Smooth muscle cell (in vitro differentiated cells): Measurements from ENCODE around the gene FOXF1. TPM values are rescaled to one million over a fixed set of nuclear protein-coding genes. Genes with fewer than 3 reads are reported as not detected.

Experiments
- DNase-seq: peaks from one replicate; lab custom pipeline; 2025; ENCODE audit not compliant: unreplicated experiment; lab: John Stamatoyannopoulos, UW
- H2AFZ ChIP-seq: fragments of 200-600 bp; sonication (generic); 2 replicates; pipeline ENCODE4 v1.6.0; 2016; ENCODE audit warnings: antibody characterized with exemption, low read depth, mild to moderate bottlenecking
- H3F3A ChIP-seq: fragments of 200-600 bp; sonication (generic); 2 replicates; pipeline ENCODE4 v1.6.0; 2017; ENCODE audit warnings: antibody characterized with exemption, low read depth
- H3K27ac ChIP-seq: fragments of 200-600 bp; sonication (generic); 2 replicates; pipeline ENCODE4 v1.5.1; 2016; ENCODE audit warnings: low read depth, mild to moderate bottlenecking
- H3K27me3 ChIP-seq: fragments of 200-600 bp; sonication (generic); 2 replicates; pipeline ENCODE4 v1.6.1; 2016; ENCODE audit warnings: low read depth, mild to moderate bottlenecking
- H3K36me3 ChIP-seq: fragments of 200-600 bp; sonication (generic); 2 replicates; pipeline ENCODE4 v1.5.1; 2016; ENCODE audit warnings: low read depth
- H3K4me1 ChIP-seq: fragments of 200-600 bp; sonication (generic); 2 replicates; pipeline ENCODE4 v1.5.1; 2016; ENCODE audit warnings: low read depth
- H3K4me2 ChIP-seq: fragments of 200-600 bp; sonication (generic); 2 replicates; pipeline ENCODE4 v1.6.0; 2016; ENCODE audit warnings: mild to moderate bottlenecking
- H3K4me3 ChIP-seq: fragments of 200-600 bp; sonication (generic); 2 replicates; pipeline ENCODE4 v1.5.1; 2016; ENCODE audit warnings: mild to moderate bottlenecking
- H3K79me2 ChIP-seq: fragments of 200-600 bp; sonication (generic); 2 replicates; pipeline ENCODE4 v1.6.0; 2016; ENCODE audit warnings: low read depth, mild to moderate bottlenecking
- H3K9ac ChIP-seq: fragments of 200-600 bp; sonication (generic); 2 replicates; pipeline ENCODE4 v1.6.0; 2016; ENCODE audit warnings: low read depth
- H3K9me3 ChIP-seq: fragments of 200-600 bp; sonication (generic); replicated peaks from 2 replicates; pipeline ENCODE4 v1.5.1; 2016; ENCODE audit warnings: low read depth
- H4K20me1 ChIP-seq: fragments of 200-600 bp; sonication (generic); 2 replicates; pipeline ENCODE4 v1.6.0; 2016; ENCODE audit warnings: low read depth
- WGBS: methylation state at CpG from one replicate; pipeline ENCODE4 v1.1.7; 2016; ENCODE audit warnings: low lambda C conversion rate; 5-methylcytosine and 5-hydroxymethylcytosine counted together
- polyA plus RNA-seq: library from polyadenylated mRNA; unstranded; fragments of >200 nt; fragmentation: Nextera tagmentation; extraction: Ambion mirVana; gene quantifications from 2 replicates; pipeline ENCODE4 v1.2.1, GENCODE V29; 2016
- total RNA-seq: library from RNA; depleted of rRNA; stranded (reverse); fragments of >200 nt; gene quantifications from 2 replicates; pipeline ENCODE4 v1.2.3, GENCODE V29; 2014
- TF ChIP-seq, protein P1 (sequence below): fragments of 200-600 bp; sonication (generic); IDR thresholded peaks from 2 replicates; pipeline ENCODE4 v1.5.1; 2017; ENCODE audit warnings: borderline replicate concordance, mild to moderate bottlenecking, antibody characterized with exemption; ENCODE audit not compliant: insufficient read depth, poor library complexity, severe bottlenecking

Gene FOXF1
- total and polyA plus RNA-seq, 2 experiments from 2014 or later = 24.7 to 31.5 TPM

DNA sequence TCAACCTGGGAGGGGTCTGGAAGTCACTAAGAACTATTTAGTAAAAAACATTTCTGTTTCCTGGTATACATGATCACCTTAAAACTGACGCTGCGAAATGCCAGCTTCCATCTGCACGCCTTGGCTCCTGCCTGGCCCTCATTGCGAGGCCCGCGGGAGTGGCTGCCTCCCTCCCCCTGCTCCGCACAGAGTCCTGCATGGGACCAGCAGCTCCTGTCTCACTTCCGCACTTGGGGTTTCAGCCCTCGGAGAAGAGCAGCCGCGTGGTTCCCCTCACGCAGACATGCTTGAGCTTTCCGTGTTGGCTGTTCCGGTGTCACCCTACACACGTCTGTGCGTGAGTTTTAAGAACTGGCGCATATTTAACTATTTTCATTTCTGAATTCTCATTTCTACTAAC lies 26.3 kb downstream of the FOXF1 start:
- 96% methylated on average over 17 of the region's 17 CpGs for WGBS
- Histone ChIP-seq H3K27ac (no peak overlapping the region), H3K9ac (no peak overlapping the region), H3K4me3 (no peak overlapping the region), H2AFZ (no peak overlapping the region), H3K27me3 (no peaks in the 10 kb centered on the region), H3K4me2 (no peak overlapping the region), H3K9me3 (no peaks in the 10 kb centered on the region), H3K36me3 (no peaks in the 10 kb centered on the region), H4K20me1 (no peaks in the 10 kb centered on the region), H3K4me1 (no peaks in the 10 kb centered on the region), H3F3A (no peaks in the 10 kb centered on the region), H3K79me2 (no peaks in the 10 kb centered on the region)
- DNase-seq = no peak
- TF ChIP-seq, protein P1, sequence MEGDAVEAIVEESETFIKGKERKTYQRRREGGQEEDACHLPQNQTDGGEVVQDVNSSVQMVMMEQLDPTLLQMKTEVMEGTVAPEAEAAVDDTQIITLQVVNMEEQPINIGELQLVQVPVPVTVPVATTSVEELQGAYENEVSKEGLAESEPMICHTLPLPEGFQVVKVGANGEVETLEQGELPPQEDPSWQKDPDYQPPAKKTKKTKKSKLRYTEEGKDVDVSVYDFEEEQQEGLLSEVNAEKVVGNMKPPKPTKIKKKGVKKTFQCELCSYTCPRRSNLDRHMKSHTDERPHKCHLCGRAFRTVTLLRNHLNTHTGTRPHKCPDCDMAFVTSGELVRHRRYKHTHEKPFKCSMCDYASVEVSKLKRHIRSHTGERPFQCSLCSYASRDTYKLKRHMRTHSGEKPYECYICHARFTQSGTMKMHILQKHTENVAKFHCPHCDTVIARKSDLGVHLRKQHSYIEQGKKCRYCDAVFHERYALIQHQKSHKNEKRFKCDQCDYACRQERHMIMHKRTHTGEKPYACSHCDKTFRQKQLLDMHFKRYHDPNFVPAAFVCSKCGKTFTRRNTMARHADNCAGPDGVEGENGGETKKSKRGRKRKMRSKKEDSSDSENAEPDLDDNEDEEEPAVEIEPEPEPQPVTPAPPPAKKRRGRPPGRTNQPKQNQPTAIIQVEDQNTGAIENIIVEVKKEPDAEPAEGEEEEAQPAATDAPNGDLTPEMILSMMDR = no peak

DNA sequence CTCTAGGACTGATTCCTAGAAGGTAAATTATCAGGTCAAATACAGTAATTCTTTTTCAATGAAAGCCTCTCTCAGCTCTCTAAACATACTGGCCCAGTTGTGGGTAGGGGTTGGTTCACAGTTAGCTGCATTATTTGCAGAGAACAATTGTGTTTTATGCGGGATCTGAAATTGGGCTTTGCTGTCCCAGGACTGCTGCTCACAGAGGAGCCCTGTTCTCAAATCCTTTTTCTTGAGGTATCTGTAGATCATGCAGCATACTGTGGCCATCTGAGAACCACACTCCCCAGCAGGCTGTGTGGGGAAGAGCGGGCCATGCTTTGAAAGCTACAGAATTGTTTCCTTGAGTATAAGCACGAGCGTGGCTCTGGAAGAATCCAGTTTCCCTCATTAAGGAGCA lies 27.2 kb downstream of the FOXF1 start:
- H2AFZ ChIP-seq = no peak overlapping the region
- H3K4me1 ChIP-seq = no peaks in the 10 kb centered on the region
- H3K27me3 ChIP-seq = no peaks in the 10 kb centered on the region
- H3K79me2 ChIP-seq = no peaks in the 10 kb centered on the region
- H3K27ac ChIP-seq = no peak overlapping the region
- no peaks in the 10 kb centered on the region for H3F3A ChIP-seq
- no peak overlapping the region for H3K9ac ChIP-seq
- H3K36me3 ChIP-seq = no peaks in the 10 kb centered on the region
- H3K9me3 ChIP-seq = no peaks in the 10 kb centered on the region
- H3K4me2 ChIP-seq = no peak overlapping the region
- 100% methylated on average over 4 of the region's 4 CpGs for whole genome bisulfite sequencing
- H4K20me1 ChIP-seq = no peaks in the 10 kb centered on the region
- TF ChIP-seq, protein P1 = no peak
- no peak for DNase-seq
- H3K4me3 ChIP-seq = no peak overlapping the region

DNA sequence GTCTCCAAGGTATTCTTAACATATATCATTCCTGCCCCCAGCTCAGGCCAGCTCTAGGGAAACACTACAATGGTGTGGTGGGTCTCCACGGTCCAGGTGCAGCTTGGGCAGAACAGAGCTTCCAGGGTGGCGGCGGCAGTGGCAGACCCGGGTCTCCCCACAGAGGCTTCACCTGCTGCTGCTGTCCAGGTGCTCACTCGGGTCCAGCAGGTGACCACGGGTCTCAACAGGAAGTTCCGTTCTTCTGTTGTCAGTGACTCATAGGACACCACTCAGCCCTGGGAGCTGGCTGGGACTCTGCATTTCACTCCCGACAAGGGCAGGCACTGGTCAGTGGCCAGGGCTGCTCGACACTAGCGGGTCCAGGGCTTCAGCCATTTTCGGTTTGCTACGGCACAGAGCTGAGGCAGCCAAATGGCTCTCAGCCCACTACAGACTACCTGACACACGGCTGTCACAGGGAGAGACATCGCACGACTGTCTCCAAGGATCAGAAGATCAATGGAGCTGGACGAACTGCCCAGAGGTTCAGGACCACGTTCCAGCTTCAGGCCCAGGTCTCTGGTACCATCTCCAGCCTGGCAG lies 28.0 kb downstream of the FOXF1 start:
- Histone ChIP-seq H4K20me1 (no peaks in the 10 kb centered on the region), H3K9me3 (no peaks in the 10 kb centered on the region), H3K9ac (no peak overlapping the region), H3K36me3 (no peaks in the 10 kb centered on the region), H3K79me2 (no peaks in the 10 kb centered on the region), H3K27ac (no peak overlapping the region), H2AFZ (no peak overlapping the region), H3K4me1 (no peaks in the 10 kb centered on the region), H3K4me2 (no peak overlapping the region), H3F3A (no peaks in the 10 kb centered on the region), H3K27me3 (no peaks in the 10 kb centered on the region), H3K4me3 (no peak overlapping the region)
- WGBS = 93% methylated on average over 17 of the region's 17 CpGs
- TF ChIP-seq, protein P1 = no peak
- DNase-seq = no peak

DNA sequence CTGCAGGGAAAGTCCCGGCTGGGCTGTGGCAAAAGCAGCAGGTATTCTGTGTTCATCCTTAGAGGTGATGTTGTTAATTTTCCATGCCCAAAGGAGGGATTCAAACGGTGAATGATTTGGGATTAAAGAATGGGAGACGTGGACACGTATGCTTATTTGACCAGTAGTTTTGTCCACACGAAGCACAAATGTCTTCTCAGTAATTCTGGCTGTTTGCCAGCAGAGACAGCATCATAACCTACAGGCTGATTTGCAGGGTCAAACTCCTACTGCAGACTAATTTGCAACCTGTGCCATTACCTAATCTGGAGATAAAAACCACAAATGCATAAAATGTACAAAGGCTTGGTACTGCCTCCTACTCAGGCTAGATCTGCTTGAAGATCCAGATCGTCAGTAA lies 30.6 kb downstream of the FOXF1 start:
- no peaks in the 10 kb centered on the region for H3K36me3 ChIP-seq

More for the DNA sequence above, 30.6 kb downstream of the FOXF1 start:
- no peak overlapping the region for H3K4me3 ChIP-seq
- TF ChIP-seq, protein P1 = no peak
- no peak overlapping the region for H2AFZ ChIP-seq
- no peak for DNase-seq
- H3F3A ChIP-seq = no peaks in the 10 kb centered on the region
- no peaks in the 10 kb centered on the region for H3K4me1 ChIP-seq
- no peak overlapping the region for H3K27ac ChIP-seq
- no peaks in the 10 kb centered on the region for H3K9me3 ChIP-seq
- WGBS = 95% methylated on average over 6 of the region's 6 CpGs
- no peaks in the 10 kb centered on the region for H3K79me2 ChIP-seq
- no peaks in the 10 kb centered on the region for H3K27me3 ChIP-seq
- H4K20me1 ChIP-seq = peaks cover 7% of the 10 kb centered on the region
- H3K4me2 ChIP-seq = no peak overlapping the region
- no peak overlapping the region for H3K9ac ChIP-seq
